ENCODE results near the gene CDON. TPM values are rescaled to one million over a fixed set of nuclear protein-coding genes. Genes with fewer than 3 reads are reported as not detected.

Gene CDON
- total and polyA plus RNA-seq, 9 donors: 12.5 to 42.1 (median 23.3) TPM

GRCh38 chr11:126083829-126084607, 21.4 kb upstream of the CDON start:
- 39% methylated on average over 3 of the region's 12 CpGs for WGBS (ENCODE audit: insufficient coverage)

GRCh38 chr11:126082251-126083109, 19.8 kb upstream of the CDON start:
- no peak overlapping the region for H3K27ac ChIP-seq (ENCODE audit: low read length)
- H3K36me3 ChIP-seq (ENCODE audit: control insufficient read depth, insufficient read depth, low read length): no peaks in the 10 kb centered on the region
- no peak for DNase-seq
- H3K4me1 ChIP-seq (ENCODE audit: control insufficient read depth, insufficient read depth, low read length): peaks cover 22% of the 10 kb centered on the region
- no peaks in the 10 kb centered on the region for H3K9me3 ChIP-seq (replicated peaks; ENCODE audit: control insufficient read depth, low read depth, low read length)
- no peaks in the 10 kb centered on the region for H3K27me3 ChIP-seq (ENCODE audit: control insufficient read depth, insufficient read depth, low read length)
- H3K4me3 ChIP-seq (ENCODE audit: low read length): no peak overlapping the region
- WGBS (ENCODE audit: insufficient coverage): 65% methylated on average over 6 of the region's 17 CpGs

More at GRCh38 chr11:126083829-126084607, 21.4 kb upstream of the CDON start:
- no peaks in the 10 kb centered on the region for H3K36me3 ChIP-seq (ENCODE audit: control insufficient read depth, insufficient read depth, low read length)
- H3K27ac ChIP-seq (ENCODE audit: low read length): no peak overlapping the region
- H3K4me1 ChIP-seq (ENCODE audit: control insufficient read depth, insufficient read depth, low read length): peaks cover 22% of the 10 kb centered on the region
- no peak for DNase-seq
- no peak overlapping the region for H3K4me3 ChIP-seq (ENCODE audit: low read length)
- H3K27me3 ChIP-seq (ENCODE audit: control insufficient read depth, insufficient read depth, low read length): no peaks in the 10 kb centered on the region
- no peaks in the 10 kb centered on the region for H3K9me3 ChIP-seq (replicated peaks; ENCODE audit: control insufficient read depth, low read depth, low read length)

GRCh38 chr11:126081915-126082250, 19.2 kb upstream of the CDON start:
- WGBS (ENCODE audit: insufficient coverage): no CpG with 5 or more reads among the region's 4 CpGs
- peaks cover 22% of the 10 kb centered on the region for H3K4me1 ChIP-seq (ENCODE audit: control insufficient read depth, insufficient read depth, low read length)
- H3K27ac ChIP-seq (ENCODE audit: low read length): no peak overlapping the region
- H3K27me3 ChIP-seq (ENCODE audit: control insufficient read depth, insufficient read depth, low read length): no peaks in the 10 kb centered on the region
- H3K4me3 ChIP-seq (ENCODE audit: low read length): no peak overlapping the region
- no peaks in the 10 kb centered on the region for H3K36me3 ChIP-seq (ENCODE audit: control insufficient read depth, insufficient read depth, low read length)
- no peak for DNase-seq
- no peaks in the 10 kb centered on the region for H3K9me3 ChIP-seq (replicated peaks; ENCODE audit: control insufficient read depth, low read depth, low read length)

DNA sequence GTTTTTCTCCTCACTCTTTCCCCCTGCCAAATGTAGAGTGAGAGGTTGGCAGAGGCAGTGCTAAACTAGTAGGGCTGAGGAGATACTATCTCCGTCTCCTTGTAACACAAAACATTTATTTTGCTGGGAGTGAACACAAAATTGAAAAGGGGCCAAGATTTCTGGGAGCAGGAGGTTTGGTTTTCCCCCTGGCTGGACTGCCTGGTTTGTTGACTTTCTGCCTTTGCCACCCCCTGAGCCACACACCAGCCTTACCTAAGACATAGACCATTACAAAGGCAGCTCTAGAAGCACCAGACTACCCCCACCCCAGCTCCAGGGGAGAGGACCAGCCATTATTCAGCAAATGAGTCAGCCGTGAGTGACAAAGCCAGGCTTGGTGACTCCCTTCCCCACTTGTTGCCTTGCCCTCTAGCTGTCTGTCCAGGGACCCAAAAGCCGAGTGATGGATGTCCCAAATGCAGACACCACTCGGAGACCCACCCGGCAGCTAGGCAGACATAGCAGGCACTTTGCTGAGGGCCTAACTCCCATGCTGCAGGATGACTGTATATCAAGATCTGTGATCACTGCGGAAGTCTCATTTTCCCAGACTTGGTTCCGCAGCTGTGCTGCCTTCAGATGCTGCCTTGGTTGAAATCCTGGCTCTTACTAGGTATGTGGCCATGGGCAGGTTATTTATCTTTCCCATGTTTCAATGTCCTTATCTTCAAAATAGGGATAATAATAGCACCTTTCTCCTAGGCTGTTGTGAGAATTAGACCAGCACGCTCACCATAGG, 17.7 kb upstream of the CDON start:
- DNase-seq: peak; percentile 63
- Histone ChIP-seq H3K9me3 (replicated peaks; ENCODE audit: control insufficient read depth, low read depth, low read length) (no peaks in the 10 kb centered on the region), H3K27ac (ENCODE audit: low read length) (no peak overlapping the region), H3K27me3 (ENCODE audit: control insufficient read depth, insufficient read depth, low read length) (no peaks in the 10 kb centered on the region), H3K4me1 (ENCODE audit: control insufficient read depth, insufficient read depth, low read length) (peaks cover 22% of the 10 kb centered on the region), H3K4me3 (ENCODE audit: low read length) (no peak overlapping the region), H3K36me3 (ENCODE audit: control insufficient read depth, insufficient read depth, low read length) (no peaks in the 10 kb centered on the region)
- 68% methylated on average over 6 of the region's 8 CpGs for WGBS (ENCODE audit: insufficient coverage)

DNA sequence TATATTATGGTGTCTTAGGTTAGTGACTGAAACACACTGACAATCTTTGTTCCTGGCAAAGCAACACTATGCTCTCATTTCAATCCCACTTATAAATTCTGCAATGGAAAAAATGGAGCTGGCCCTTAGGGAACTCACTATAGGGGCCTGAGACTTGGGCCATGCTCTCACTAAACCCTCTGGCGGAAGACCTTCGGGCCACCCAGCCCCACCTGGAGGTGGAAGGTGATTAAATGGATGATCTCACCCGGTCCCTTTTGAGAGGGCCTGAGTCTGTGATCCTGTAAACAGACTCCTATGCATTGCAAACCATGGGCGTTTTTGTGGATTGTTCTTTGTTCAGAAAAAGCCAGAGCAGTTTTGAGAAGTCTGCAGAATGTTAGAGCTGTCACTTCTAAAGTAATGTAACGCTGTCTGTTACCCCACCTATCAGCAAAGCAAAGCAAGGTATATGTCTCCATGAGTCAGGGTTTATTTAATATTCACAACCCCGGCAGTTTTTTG, 17.0 kb upstream of the CDON start:
- WGBS (ENCODE audit: insufficient coverage): 33% methylated on average over 1 of the region's 6 CpGs
- DNase-seq: peak; percentile 70
- Histone ChIP-seq H3K36me3 (ENCODE audit: control insufficient read depth, insufficient read depth, low read length) (no peaks in the 10 kb centered on the region), H3K9me3 (replicated peaks; ENCODE audit: control insufficient read depth, low read depth, low read length) (no peaks in the 10 kb centered on the region), H3K4me3 (ENCODE audit: low read length) (no peak overlapping the region), H3K27ac (ENCODE audit: low read length) (no peak overlapping the region), H3K27me3 (ENCODE audit: control insufficient read depth, insufficient read depth, low read length) (no peaks in the 10 kb centered on the region), H3K4me1 (ENCODE audit: control insufficient read depth, insufficient read depth, low read length) (peaks cover 22% of the 10 kb centered on the region)

DNA sequence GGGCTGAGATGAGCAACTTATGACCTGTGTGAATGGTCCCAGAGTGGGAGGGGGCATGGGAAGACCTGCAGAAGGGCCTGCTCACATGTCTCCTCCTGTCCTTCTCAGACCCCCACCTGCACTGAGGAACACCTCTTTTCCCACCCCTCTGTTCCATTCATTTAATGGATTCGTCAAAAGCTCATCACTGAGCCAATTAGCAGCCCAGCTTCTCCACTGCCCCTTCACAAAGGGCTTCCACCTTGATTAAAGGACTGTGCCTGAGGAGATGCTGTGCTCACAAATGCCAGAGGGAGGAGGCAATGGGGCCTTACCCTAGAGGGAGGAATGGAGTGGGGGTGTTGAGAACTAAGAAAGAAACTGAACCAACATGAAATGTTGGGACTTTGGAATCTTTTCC, 14.0 kb upstream of the CDON start:
- Histone ChIP-seq H3K4me3 (ENCODE audit: low read length) (no peak overlapping the region), H3K9me3 (replicated peaks; ENCODE audit: control insufficient read depth, low read depth, low read length) (no peaks in the 10 kb centered on the region), H3K36me3 (ENCODE audit: control insufficient read depth, insufficient read depth, low read length) (no peaks in the 10 kb centered on the region), H3K27me3 (ENCODE audit: control insufficient read depth, insufficient read depth, low read length) (no peaks in the 10 kb centered on the region), H3K27ac (ENCODE audit: low read length) (no peak overlapping the region), H3K4me1 (ENCODE audit: control insufficient read depth, insufficient read depth, low read length) (peaks cover 14% of the 10 kb centered on the region)
- no peak for DNase-seq
- no CpG with 5 or more reads among the region's 1 CpG for WGBS (ENCODE audit: insufficient coverage)

DNA sequence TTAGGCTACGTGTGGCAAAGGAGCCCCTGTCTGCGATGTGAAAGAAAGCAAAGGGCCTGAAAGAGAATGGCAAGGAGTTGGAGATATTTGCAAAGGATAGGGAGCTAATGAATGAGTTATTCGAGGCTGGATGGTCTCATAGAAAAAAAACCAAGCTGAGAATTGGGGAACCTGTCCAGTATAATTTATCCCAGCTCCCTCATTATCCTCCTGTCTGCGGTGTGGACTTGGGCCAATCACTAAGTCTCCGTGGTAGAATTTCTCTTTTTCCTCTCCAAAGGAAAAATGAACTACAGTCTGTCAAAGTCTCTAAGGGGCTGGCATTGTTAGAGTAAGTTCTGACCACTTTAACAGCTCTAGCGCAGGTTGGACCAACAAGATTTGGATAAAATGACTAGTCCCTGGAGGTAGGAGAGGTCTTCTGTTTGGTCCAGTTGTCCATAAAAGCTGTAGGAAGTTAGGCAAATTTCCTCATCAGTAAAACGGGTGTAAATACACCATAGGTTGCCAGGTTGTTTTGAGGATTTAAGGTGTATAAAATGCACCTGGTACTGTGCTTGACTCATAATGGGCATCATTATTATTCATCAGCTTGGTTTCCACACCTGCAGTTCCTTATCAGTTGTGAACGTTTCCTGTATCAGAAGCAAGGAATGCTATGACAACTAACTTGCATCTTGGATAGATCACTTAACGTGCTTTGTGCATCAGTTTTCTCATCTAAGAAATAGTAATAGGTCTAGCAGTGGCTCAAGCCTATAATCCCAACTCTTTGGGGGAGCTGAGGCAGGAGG, 10.3 kb upstream of the CDON start:
- DNase-seq: no peak
- no peaks in the 10 kb centered on the region for H3K9me3 ChIP-seq (replicated peaks; ENCODE audit: control insufficient read depth, low read depth, low read length)
- H3K27ac ChIP-seq (ENCODE audit: low read length): no peak overlapping the region
- no peak overlapping the region for H3K4me3 ChIP-seq (ENCODE audit: low read length)
- no peaks in the 10 kb centered on the region for H3K36me3 ChIP-seq (ENCODE audit: control insufficient read depth, insufficient read depth, low read length)
- WGBS (ENCODE audit: insufficient coverage): 42% methylated on average over 2 of the region's 9 CpGs
- no peaks in the 10 kb centered on the region for H3K27me3 ChIP-seq (ENCODE audit: control insufficient read depth, insufficient read depth, low read length)
- H3K4me1 ChIP-seq (ENCODE audit: control insufficient read depth, insufficient read depth, low read length): peaks cover 2% of the 10 kb centered on the region

- H3K9me3 ChIP-seq (replicated peaks; ENCODE audit: control insufficient read depth, low read depth, low read length): no peaks in the 10 kb centered on the region
- no peak overlapping the region for H3K27ac ChIP-seq (ENCODE audit: low read length)
- H3K27me3 ChIP-seq (ENCODE audit: control insufficient read depth, insufficient read depth, low read length): no peaks in the 10 kb centered on the region
- peak; percentile 11 for DNase-seq
- no peak overlapping the region for H3K4me3 ChIP-seq (ENCODE audit: low read length)
- H3K4me1 ChIP-seq (ENCODE audit: control insufficient read depth, insufficient read depth, low read length): peaks cover 2% of the 10 kb centered on the region
- no CpG with 5 or more reads among the region's 5 CpGs for WGBS (ENCODE audit: insufficient coverage)
- H3K36me3 ChIP-seq (ENCODE audit: control insufficient read depth, insufficient read depth, low read length): no peaks in the 10 kb centered on the region
These were observed 9.6 kb upstream of the CDON start for GRCh38 chr11:126072141-126072741.

DNA sequence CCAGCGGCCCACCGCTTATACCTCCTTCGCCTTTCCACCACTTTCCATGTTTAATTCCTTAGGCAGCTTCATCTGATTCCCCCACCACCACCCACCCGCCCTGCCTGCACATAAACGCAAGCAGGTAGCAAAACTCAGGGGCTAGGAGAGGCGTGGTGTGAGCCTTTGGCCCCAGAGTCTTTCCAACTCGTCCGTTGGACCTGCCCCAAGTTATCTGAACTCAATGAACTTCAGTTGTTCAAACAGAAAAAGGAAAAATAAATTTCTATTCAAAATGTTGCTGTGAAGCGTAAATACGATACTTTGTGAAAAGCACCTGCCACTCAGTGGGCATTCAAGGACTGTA, 814 bp upstream of the CDON start:
- H3K4me3 ChIP-seq (ENCODE audit: low read length): peak overlapping the region; percentile 68
- WGBS (ENCODE audit: insufficient coverage): 6% methylated on average over 3 of the region's 10 CpGs
- peaks cover 16% of the 10 kb centered on the region for H3K4me1 ChIP-seq (ENCODE audit: control insufficient read depth, insufficient read depth, low read length)
- DNase-seq: no peak
- no peak overlapping the region for H3K27ac ChIP-seq (ENCODE audit: low read length)
- H3K36me3 ChIP-seq (ENCODE audit: control insufficient read depth, insufficient read depth, low read length): no peaks in the 10 kb centered on the region
- H3K9me3 ChIP-seq (replicated peaks; ENCODE audit: control insufficient read depth, low read depth, low read length): no peaks in the 10 kb centered on the region
- no peaks in the 10 kb centered on the region for H3K27me3 ChIP-seq (ENCODE audit: control insufficient read depth, insufficient read depth, low read length)
